Measurements from ENCODE around the gene PPP1R12C.

PPP1R12C gene

DNA sequence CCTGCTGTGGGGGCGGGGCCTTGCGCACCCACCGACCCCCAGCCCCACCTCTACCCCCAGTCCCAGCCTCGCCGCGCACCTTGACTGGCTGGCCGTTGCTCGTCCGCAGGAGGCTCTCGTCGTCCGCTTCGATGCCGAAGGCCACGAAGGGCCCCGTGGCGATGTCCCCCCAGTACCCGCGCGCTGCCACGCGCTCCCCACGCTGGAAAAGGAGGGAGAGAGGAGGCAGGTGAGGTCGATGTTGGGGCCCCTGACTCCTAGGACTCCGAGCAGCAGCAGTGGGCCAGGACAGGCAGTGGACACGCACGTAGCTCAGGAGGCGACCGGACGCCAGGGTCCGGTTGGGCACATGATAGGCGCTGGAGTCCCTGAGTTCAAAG lies 43.5 kb upstream of the PPP1R12C start:
- no peaks in the 10 kb centered on the region for H3K27me3 ChIP-seq (ENCODE audit: control insufficient read depth, insufficient read depth, low read length)

DNA sequence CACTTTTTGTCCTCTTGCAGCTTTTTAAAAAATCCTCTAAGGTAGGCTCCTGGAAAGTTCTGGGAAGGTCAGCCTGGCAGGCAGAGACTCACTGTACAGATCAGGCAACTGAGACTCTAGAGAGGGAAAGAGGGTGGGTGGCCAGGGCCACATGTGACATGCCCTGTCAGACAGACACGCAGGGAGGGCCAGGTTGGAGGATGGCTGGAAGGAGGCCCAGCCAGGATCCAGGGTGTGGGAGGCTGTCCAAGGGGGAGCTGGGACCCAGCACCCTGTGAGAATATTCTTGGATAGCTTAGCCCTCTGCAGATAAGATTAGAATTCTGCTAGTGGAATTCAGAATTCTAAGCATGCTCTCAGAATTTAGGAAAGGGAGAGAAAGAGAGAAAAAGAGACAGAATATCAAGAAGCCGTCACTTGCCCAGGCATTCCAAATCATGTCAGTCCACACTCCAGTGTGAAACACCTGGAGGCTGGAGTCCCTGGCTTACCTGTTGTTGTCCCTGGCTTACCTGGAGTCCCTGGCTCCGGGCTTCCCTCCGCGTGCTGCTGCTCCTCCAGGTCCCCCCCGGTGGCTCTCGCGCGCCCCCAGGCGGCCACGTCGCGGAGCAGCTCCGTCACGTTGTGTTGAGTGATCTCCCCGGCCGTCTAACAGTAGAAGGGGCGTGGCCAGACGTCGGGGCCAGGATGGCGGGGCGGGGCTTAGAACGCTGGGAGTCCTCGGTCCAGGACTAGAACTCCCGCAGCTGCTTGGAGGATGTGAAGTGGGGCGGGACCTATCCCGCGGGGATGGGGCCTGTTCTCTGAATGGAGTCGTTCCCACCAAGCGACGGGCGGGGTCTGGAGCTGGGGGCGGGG lies 42.9 kb upstream of the PPP1R12C start:
- no peak overlapping the region for H3K27ac ChIP-seq
- no peak overlapping the region for H2AFZ ChIP-seq
- no peak overlapping the region for H3K4me3 ChIP-seq (ENCODE audit: low read depth, low read length)
- no peak overlapping the region for H3K4me2 ChIP-seq (ENCODE audit: low read length)
- no peaks in the 10 kb centered on the region for H3K36me3 ChIP-seq (ENCODE audit: control insufficient read depth, insufficient read depth, low read length)
- no peaks in the 10 kb centered on the region for H3K27me3 ChIP-seq (ENCODE audit: control insufficient read depth, insufficient read depth, low read length)
- no peaks in the 10 kb centered on the region for H3K9me3 ChIP-seq (ENCODE audit: control insufficient read depth, low read length)
- H3K4me1 ChIP-seq: no peaks in the 10 kb centered on the region
- H3K79me2 ChIP-seq: no peaks in the 10 kb centered on the region
- H3K9ac ChIP-seq: no peak overlapping the region
- TF ChIP-seq, protein P1, sequence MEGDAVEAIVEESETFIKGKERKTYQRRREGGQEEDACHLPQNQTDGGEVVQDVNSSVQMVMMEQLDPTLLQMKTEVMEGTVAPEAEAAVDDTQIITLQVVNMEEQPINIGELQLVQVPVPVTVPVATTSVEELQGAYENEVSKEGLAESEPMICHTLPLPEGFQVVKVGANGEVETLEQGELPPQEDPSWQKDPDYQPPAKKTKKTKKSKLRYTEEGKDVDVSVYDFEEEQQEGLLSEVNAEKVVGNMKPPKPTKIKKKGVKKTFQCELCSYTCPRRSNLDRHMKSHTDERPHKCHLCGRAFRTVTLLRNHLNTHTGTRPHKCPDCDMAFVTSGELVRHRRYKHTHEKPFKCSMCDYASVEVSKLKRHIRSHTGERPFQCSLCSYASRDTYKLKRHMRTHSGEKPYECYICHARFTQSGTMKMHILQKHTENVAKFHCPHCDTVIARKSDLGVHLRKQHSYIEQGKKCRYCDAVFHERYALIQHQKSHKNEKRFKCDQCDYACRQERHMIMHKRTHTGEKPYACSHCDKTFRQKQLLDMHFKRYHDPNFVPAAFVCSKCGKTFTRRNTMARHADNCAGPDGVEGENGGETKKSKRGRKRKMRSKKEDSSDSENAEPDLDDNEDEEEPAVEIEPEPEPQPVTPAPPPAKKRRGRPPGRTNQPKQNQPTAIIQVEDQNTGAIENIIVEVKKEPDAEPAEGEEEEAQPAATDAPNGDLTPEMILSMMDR (IDR thresholded peaks at IDR 0.05): peak; percentile 93

More for the DNA sequence above, 43.5 kb upstream of the PPP1R12C start:
- TF ChIP-seq, protein P1 (IDR thresholded peaks at IDR 0.05): no peak
- Histone ChIP-seq H3K79me2 (no peaks in the 10 kb centered on the region), H3K4me2 (ENCODE audit: low read length) (no peak overlapping the region), H3K9ac (no peak overlapping the region), H2AFZ (no peak overlapping the region), H3K4me1 (no peaks in the 10 kb centered on the region), H3K4me3 (ENCODE audit: low read depth, low read length) (no peak overlapping the region), H3K27ac (no peak overlapping the region), H3K36me3 (ENCODE audit: control insufficient read depth, insufficient read depth, low read length) (no peaks in the 10 kb centered on the region), H3K9me3 (ENCODE audit: control insufficient read depth, low read length) (no peaks in the 10 kb centered on the region)

DNA sequence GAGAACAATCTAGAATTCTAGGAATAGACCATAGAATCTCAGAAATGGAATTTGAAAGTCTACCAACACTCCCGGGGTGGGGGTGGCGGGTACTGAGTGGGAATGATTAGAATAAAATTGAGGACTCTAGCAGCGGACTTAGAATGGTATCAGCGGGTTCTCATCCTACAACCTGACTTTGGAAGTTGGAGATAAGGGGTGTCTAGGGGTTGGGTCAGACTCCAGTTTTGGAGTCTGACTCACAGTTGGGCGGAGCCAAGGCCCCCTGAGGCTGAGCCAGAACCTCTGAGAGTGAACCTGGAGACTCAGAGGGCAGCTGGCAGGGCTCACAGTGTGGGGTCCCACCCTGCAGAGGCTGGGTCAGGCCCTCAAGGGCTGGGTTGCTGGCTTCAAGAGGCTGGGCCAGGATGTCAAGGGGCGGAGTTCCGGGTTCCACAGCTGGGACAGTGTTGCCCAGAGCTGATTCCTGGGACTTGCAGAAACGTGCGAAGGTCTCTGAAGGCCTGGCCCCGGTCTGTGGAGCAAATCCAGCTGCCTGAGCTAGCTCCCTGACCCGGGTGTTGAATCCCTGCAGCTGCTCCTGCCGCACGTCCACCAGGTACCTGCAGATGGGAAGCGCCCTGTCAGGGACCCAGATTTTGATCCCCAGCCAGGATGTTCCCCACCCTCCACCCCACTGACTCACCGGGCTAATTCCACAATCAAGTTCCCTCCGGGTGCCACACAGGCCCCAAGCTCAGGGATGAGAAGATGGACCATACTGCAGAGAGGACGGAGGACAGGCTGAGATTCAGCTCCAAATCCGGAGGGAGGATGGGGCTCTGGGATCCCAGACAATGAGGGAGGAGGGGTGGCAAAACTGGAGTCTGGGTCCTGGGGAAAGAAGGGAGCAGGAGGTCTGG lies 41.7 kb upstream of the PPP1R12C start:
- Histone ChIP-seq H3K9ac (no peak overlapping the region), H3K27me3 (ENCODE audit: control insufficient read depth, insufficient read depth, low read length) (no peaks in the 10 kb centered on the region), H3K79me2 (no peaks in the 10 kb centered on the region), H2AFZ (no peak overlapping the region), H3K9me3 (ENCODE audit: control insufficient read depth, low read length) (no peaks in the 10 kb centered on the region), H3K4me3 (ENCODE audit: low read depth, low read length) (no peak overlapping the region), H3K4me1 (no peaks in the 10 kb centered on the region), H3K27ac (no peak overlapping the region), H3K36me3 (ENCODE audit: control insufficient read depth, insufficient read depth, low read length) (no peaks in the 10 kb centered on the region), H3K4me2 (ENCODE audit: low read length) (no peak overlapping the region)
- TF ChIP-seq, protein P1 (IDR thresholded peaks at IDR 0.05): no peak

DNA sequence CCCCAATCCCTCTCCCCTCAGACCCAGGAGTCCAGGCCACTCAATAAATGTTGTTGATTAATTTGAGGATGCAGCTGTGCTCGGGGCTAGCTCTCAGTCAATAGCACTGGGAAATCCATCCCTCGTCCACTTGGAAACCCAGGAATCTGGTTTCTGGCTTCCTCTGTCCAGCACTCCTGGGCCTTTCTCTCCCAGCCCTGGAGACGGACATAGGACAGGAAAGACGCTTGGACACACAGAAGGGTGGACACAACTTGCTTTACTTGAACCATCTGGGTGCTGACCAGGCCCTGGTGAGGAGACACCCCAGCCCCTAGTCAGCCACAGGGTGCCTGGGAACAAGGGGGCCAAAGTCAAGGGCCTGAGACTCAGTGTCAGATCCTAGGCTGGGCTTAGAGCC lies 41.0 kb upstream of the PPP1R12C start:
- H2AFZ ChIP-seq: no peak overlapping the region

More for the DNA sequence above, 41.0 kb upstream of the PPP1R12C start:
- Histone ChIP-seq H3K79me2 (no peaks in the 10 kb centered on the region), H3K9ac (no peak overlapping the region), H3K9me3 (ENCODE audit: control insufficient read depth, low read length) (no peaks in the 10 kb centered on the region), H3K27me3 (ENCODE audit: control insufficient read depth, insufficient read depth, low read length) (no peaks in the 10 kb centered on the region), H3K4me1 (no peaks in the 10 kb centered on the region), H3K27ac (no peak overlapping the region), H3K4me3 (ENCODE audit: low read depth, low read length) (no peak overlapping the region), H3K4me2 (ENCODE audit: low read length) (no peak overlapping the region), H3K36me3 (ENCODE audit: control insufficient read depth, insufficient read depth, low read length) (no peaks in the 10 kb centered on the region)
- TF ChIP-seq, protein P1 (IDR thresholded peaks at IDR 0.05): no peak
